Measurements from ENCODE around the gene RAD51B.

DNA sequence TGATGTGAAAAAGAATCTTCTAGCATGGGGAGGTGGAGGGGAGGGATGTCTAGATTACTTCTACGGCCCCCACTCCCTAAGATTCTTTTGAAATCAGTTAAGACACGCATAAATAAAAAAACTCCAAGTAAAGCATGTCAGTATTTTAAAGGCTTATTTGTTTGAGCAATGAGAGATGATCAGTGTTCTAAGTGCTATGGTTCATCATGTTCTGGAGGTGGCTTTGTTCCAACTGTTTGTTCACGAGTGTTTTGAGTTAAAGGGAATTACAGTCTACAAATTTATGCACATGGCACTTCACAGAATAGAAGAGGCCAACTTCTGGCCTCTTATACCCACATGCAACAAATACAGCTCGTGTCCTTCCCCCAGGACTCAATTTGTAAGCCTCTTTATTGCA, 394.9 kb downstream of the RAD51B start:
- TF ChIP-seq EZH2 (IDR thresholded peaks at IDR 0.05), result no peak
- no peak for TF ChIP-seq YY1 (IDR thresholded peaks at IDR 0.05; ENCODE audit: extremely low read depth, insufficient replicate concordance, low read depth, low read length)
- TF ChIP-seq CEBPB (IDR thresholded peaks at IDR 0.05; ENCODE audit: low read depth), result no peak
- no peak for TF ChIP-seq CTCF (IDR thresholded peaks at IDR 0.05 in 2 of 3, conservative IDR thresholded peaks at IDR 0.05 in 1 of 3; ENCODE audit: borderline replicate concordance in 1 of 3, insufficient read depth in 1 of 3, low read depth in 2 of 3, low read length in 2 of 3)
- TF ChIP-seq REST (IDR thresholded peaks at IDR 0.05; ENCODE audit: low read depth), result no peak

Data from HCT116 (cell line).